Measurements from ENCODE around the gene PLXNA2. TPM values are rescaled to one million over a fixed set of nuclear protein-coding genes. Genes with fewer than 3 reads are reported as not detected.

PLXNA2 gene
- total RNA-seq, 1 experiment from 2014 or later, result 3.3 TPM

GRCh38 chr1:208024406-208024805 lies 219.8 kb downstream of the PLXNA2 start:
- DNase-seq (ENCODE audit: low read depth), result no peak

DNA sequence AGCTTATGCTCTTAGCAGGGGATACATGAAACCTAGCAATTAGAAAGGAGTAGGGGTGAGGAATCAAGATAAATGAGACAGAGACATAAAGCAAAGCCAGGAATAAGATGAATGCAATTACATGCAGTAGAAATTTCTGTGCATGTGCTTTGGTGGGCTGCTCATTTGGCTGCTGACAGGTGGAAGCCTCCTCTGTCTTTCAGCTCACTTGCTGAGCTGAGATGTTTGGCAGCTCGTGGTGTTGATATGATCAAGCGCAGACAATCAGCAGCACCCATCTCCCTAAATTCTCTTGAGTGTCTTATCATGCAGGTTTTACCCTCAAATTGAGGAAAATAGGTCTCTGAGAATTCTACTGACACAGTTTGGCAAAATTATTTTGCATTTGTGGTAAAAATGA lies 224.9 kb downstream of the PLXNA2 start:
- no peak for DNase-seq (ENCODE audit: low read depth)

GRCh38 chr1:208015255-208015654 lies 228.9 kb downstream of the PLXNA2 start:
- no peak for DNase-seq (ENCODE audit: low read depth)

DNA sequence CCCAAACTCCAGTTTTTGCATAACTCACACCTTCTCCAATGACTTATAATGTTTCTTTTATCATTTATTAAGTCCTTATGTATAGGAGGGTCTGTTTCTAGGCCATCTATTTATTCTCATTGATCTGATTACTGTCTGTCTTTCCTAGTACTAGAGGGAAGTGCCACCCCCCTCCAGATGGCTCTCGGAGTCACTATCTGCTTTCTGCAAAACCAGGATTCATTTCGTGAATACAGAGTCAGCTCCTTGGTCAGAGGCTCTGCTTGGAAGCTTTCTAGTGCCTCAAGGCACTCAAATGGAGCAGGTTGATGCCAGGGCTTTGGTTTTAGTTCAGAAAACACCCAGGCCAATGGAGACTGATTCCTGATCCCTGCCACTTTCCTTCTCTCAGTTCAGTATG lies 231.0 kb downstream of the PLXNA2 start:
- no peak for DNase-seq (ENCODE audit: low read depth)

- no peak for DNase-seq (ENCODE audit: low read depth)
Observed at GRCh38 chr1:208012721-208013120, 231.5 kb downstream of the PLXNA2 start.

GRCh38 chr1:208010487-208011071 lies 233.6 kb downstream of the PLXNA2 start:
- peak; percentile 48 for DNase-seq (ENCODE audit: low read depth)

GRCh38 chr1:208009706-208010444 lies 234.3 kb downstream of the PLXNA2 start:
- DNase-seq (ENCODE audit: low read depth), result no peak

DNA sequence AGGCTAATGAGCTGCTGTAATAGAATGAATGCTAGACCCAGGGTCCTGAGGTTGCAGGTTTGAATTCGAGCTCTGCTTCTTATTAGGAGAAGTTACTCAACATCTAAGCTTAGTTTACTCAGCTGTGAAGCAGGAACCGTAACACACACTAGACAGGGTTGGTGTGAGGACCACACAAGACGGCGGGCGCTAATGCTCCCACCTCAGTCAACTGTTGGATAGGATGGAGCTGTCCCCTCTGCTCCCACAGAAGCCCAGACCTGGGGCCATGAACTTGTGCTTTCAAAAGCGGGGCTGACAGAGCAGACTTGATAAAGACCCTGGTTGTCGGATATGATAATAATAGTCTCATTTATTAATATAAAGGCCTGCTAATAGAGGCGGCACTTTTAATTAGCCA lies 234.9 kb downstream of the PLXNA2 start:
- DNase-seq (ENCODE audit: low read depth), result no peak

DNA sequence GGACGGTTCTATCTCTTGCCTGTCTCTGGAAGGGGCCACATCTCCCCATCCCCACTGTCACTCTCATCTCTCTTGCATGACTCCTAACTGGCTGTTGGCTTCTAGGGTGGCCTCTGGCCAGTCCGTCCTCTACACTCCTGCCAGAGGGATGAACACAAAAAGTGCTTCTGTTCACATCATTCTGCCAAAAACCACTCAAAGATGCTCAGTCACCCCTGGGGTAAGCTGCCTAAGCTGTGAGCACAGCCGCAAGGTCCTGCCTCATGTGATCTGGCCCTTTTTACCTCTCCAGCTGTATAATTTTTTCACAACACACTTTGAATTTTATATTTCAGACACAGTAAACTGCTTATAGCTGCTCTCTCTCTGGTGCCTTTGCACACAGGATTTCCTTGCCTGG lies 235.7 kb downstream of the PLXNA2 start:
- DNase-seq (ENCODE audit: low read depth), result no peak

DNA sequence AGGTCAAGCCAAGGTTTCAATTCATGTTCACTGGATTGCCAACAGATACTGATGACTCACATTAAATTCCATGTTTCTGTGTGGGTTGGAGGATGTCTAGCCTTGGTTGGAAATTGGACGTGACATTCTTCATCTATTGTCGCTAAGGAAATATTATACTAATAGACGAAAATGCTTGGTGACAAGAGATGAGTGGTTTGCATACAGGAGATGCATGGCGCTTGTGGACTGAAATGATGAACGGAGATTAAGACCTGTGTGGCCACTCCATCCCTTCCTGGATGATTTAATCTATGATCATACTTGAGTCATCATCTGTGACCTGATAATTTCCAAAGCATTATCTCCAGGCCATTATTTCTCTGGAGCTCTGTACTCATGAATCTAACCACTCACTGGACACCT lies 236.2 kb downstream of the PLXNA2 start:
- peak; percentile 40 for DNase-seq (ENCODE audit: low read depth)

DNA sequence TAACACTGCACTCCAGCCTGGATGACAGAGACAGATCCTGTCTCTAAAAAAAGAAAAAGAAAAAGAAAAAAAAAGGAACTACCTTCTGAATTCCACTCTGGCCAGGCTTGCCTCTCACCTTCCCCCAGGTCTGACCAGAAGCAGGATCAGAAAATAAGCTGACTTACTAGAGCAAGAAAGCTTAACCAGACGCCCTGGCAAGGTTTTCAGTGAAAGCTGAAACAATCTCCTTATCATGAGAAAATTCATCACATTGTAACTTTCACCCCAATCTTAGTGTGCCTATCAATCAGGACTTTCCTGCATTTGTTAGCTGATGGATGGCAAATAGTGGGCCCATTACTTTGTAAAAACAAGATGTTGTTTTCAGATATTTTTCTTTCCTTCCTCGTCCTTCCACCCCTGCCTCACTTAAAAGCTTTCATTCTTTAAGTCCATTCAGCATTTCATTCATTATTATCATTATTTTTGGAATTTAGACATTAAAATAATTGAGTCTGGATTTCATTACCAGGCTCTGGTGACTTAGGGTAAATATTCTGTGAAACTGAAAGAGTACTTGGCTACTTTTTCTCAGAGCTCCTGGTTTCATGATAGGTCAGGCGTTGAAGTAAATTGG lies 236.8 kb downstream of the PLXNA2 start:
- no peak for DNase-seq (ENCODE audit: low read depth)

DNA sequence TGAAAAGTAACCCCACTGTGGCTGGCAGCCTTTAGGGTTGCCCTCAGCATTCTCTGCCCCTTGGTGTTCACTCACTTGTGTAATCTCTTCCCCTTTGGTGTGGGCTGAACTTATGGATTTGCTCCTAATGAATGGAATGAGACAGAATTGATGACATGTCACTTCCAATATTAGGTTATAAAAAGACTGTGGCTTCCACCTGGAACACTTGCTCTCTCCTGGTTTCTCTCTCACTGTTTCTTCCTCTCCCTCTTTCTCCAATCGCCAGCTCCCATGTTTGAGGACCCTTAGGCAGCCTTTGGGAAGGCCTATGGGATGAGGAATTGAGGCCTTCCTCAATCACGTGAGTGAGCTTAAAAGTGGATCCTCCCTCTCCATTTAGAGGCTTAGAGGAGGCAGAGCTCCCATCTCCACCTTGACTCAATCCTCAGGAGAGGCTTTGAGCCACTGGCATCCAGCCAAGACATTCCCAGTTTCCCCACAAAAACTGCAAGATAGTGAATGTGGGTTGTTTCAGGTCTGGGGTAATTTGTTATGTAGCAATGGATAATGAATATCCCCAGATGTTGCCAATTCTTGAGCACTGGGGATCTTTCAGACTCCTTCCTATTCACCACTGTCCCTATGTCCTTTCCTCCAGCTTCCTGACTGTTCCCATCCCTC lies 237.8 kb downstream of the PLXNA2 start:
- DNase-seq (ENCODE audit: low read depth), result no peak

DNA sequence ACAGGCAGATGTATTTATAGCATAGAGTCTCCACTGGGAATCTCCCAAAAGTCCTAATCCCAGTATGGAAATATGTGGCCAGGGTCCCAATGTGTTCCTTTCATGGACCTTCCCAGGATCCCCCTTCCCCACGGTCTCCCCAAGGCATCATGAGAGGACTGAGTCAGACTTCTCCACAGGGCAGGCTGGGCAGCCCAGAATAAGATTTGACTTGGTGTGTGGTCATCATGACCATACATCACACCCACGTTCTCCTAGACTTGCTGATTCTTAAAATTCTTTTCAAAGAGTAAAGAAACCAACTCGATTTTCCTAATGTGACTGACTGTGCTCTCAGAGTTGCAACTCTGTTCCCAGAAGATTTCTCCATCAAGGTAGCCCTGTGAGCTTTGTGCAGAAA lies 239.3 kb downstream of the PLXNA2 start:
- no peak for DNase-seq (ENCODE audit: low read depth)

DNA sequence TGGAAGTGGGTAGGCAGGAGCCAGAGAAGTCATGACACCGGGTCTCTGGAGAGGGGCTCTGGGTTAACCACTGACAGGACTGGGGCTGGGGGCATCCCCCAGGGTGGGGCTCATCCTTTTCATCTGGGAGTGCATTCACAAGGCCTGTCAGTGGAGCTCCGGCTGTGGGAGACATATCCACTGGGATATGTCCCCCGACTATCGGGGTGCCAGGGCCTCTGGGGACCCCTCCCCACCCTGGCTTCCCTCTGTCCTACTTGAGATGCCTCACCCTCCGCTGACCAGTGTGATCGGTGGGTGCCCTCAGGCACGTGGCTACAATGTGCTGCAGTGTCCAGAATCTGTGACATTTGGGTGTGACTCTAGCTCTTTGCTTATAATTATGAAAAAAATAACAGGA lies 240.9 kb downstream of the PLXNA2 start:
- no peak for DNase-seq (ENCODE audit: low read depth)

GRCh38 chr1:208002672-208003071 lies 241.5 kb downstream of the PLXNA2 start:
- no peak for DNase-seq (ENCODE audit: low read depth)

- no peak for DNase-seq (ENCODE audit: low read depth)
Observed at GRCh38 chr1:208002078-208002477, 242.1 kb downstream of the PLXNA2 start.

- no peak for DNase-seq (ENCODE audit: low read depth)
Observed at GRCh38 chr1:208000504-208000903, 243.7 kb downstream of the PLXNA2 start.

- no peak for DNase-seq (ENCODE audit: low read depth)
Observed at GRCh38 chr1:207999972-208000371, 244.2 kb downstream of the PLXNA2 start.

- DNase-seq (ENCODE audit: low read depth), result no peak
Observed at GRCh38 chr1:207999274-207999915, 244.8 kb downstream of the PLXNA2 start.

DNA sequence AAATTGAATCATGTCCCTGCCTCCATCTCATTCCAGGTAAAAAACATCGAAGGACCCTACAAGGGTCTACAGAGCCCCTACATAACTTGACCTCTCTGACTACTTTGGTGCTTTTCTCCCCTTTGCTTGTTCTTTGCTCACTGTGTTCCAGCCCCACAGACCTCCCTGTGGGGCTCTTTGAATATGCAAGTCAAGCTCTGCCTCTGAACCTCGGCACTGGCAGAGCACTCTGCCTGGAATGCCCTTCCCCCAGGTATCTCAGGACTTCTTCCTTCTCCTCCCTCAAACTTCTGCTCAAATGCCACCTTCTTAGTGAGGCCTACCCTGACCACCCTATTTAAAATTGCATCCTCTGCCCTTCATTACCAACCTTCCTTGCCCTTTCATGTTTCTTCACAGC lies 245.5 kb downstream of the PLXNA2 start:
- no peak for DNase-seq (ENCODE audit: low read depth)

DNA sequence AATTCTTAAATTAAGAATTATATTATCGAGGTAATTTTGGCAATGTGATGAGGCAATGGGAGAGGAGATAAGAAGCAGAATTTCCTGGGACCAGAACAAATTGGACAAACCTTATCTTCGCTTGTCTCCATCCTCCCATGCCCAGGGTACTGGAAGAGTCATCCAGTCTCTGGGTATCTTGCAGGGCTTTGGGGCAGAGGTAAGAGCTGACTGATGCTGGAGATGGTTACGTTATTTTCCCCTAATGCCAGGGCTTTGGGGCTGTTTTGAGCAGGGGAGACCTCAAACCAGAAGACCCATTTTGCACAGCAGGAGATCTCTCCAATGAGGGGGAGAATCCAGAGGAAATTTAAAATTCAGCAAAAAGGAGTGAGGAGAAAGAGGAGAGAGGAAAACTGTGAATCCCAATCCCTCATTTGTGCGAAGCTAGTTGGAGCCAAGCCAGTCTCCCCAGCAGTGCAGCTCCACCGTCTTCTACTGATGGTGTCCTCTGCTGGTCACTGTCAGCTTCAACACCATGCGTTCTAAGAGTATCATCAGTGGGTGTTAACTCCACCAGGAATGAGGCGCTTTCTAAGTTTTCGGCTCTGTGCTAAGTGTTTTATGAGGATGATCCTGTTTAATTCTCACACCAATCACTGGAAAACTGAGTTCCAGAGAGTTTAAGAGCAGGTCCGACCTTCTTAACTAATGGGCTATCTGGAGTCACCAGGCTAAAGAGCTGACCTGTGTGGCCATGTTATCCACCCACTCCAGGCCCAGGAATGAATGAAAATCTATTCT lies 246.5 kb downstream of the PLXNA2 start:
- peak; percentile 79 for DNase-seq (ENCODE audit: low read depth)

Data from Daoy (cell line).